ENCODE results near the gene KNSTRN. TPM values are rescaled to one million over a fixed set of nuclear protein-coding genes. Genes with fewer than 3 reads are reported as not detected.

KNSTRN gene
- total RNA-seq, 1 experiment from 2014 or later: 115 TPM

GRCh38 chr15:40353697-40354096, 28.8 kb upstream of the KNSTRN start:
- intact Hi-C loops (cut with micrococcal nuclease): no loop called here
- Histone ChIP-seq H3K4me3 (ENCODE audit: low read length) (no peak overlapping the region), H3K79me2 (ENCODE audit: low read length) (no peaks in the 10 kb centered on the region), H3F3A (ENCODE audit: low read length, unreplicated experiment) (no peaks in the 10 kb centered on the region), H3K9ac (ENCODE audit: low read length) (no peak overlapping the region), H3K9me3 (ENCODE audit: low read length) (no peaks in the 10 kb centered on the region), H3K9me2 (replicated peaks; ENCODE audit: low read length) (no peaks in the 10 kb centered on the region), H3K4me2 (ENCODE audit: low read length) (no peak overlapping the region), H3K27ac (ENCODE audit: low read length) (no peak overlapping the region), H4K20me1 (ENCODE audit: low read length) (no peaks in the 10 kb centered on the region), H3K27me3 (ENCODE audit: low read length) (no peaks in the 10 kb centered on the region), H3K4me1 (ENCODE audit: insufficient read depth, low read length) (peaks cover 7% of the 10 kb centered on the region; the same call in 1 of the 2 replicates), H3K36me3 (ENCODE audit: low read depth, low read length) (no peaks in the 10 kb centered on the region), H2AFZ (ENCODE audit: low read length) (no peak overlapping the region)
- POLR2A ChIA-PET (ENCODE audit: unreplicated experiment): no interaction called here
- DNase-seq (no peak), ATAC-seq (no peak)
- TF ChIP-seq CTCF (conservative IDR thresholded peaks at IDR 0.05; ENCODE audit: low read depth, low read length) (no peak), EZH2phosphoT487 (IDR thresholded peaks at IDR 0.05; ENCODE audit: borderline replicate concordance, low read length) (no peak), EZH2 (IDR thresholded peaks at IDR 0.05; ENCODE audit: low read length, unreplicated experiment) (no peak)
- BruUV-seq (replicated peaks): no TSS peak
- CTCF ChIA-PET: no interaction called here

GRCh38 chr15:40354408-40355171, 27.9 kb upstream of the KNSTRN start:
- Histone ChIP-seq H3K9ac (ENCODE audit: low read length) (no peak overlapping the region), H2AFZ (ENCODE audit: low read length) (no peak overlapping the region), H3K4me1 (ENCODE audit: insufficient read depth, low read length) (peaks cover 8% of the 10 kb centered on the region; the same call in 1 of the 2 replicates), H3F3A (ENCODE audit: low read length, unreplicated experiment) (no peaks in the 10 kb centered on the region), H3K4me2 (ENCODE audit: low read length) (no peak overlapping the region), H3K27ac (ENCODE audit: low read length) (no peak overlapping the region), H3K79me2 (ENCODE audit: low read length) (no peaks in the 10 kb centered on the region), H3K9me2 (replicated peaks; ENCODE audit: low read length) (no peaks in the 10 kb centered on the region), H3K36me3 (ENCODE audit: low read depth, low read length) (no peaks in the 10 kb centered on the region), H3K4me3 (ENCODE audit: low read length) (no peak overlapping the region), H4K20me1 (ENCODE audit: low read length) (no peaks in the 10 kb centered on the region), H3K27me3 (ENCODE audit: low read length) (no peaks in the 10 kb centered on the region), H3K9me3 (ENCODE audit: low read length) (no peaks in the 10 kb centered on the region)
- TF ChIP-seq CTCF (conservative IDR thresholded peaks at IDR 0.05; ENCODE audit: low read depth, low read length) (peak; percentile 63; the same call in 1 of the 2 replicates), EZH2 (IDR thresholded peaks at IDR 0.05; ENCODE audit: low read length, unreplicated experiment) (no peak)
- CTCF ChIA-PET: no interaction called here
- BruUV-seq (replicated peaks): no TSS peak
- DNase-seq: peak; percentile 39
- POLR2A ChIA-PET (ENCODE audit: unreplicated experiment): interaction anchor here (1.0 kb wide), 1 partner anchor 60 kb away, joined by 4 read pairs; no protein-coding TSS in a partner anchor
- peak; percentile 31 for ATAC-seq
- intact Hi-C loops (cut with micrococcal nuclease): no loop called here

- no peak for ATAC-seq
- H3K9me2 ChIP-seq (replicated peaks; ENCODE audit: low read length): no peaks in the 10 kb centered on the region
- H3K79me2 ChIP-seq (ENCODE audit: low read length): no peaks in the 10 kb centered on the region
- no TSS peak for BruUV-seq (replicated peaks)
- no peaks in the 10 kb centered on the region for H3K36me3 ChIP-seq (ENCODE audit: low read depth, low read length)
- H3K27me3 ChIP-seq (ENCODE audit: low read length): no peaks in the 10 kb centered on the region
- H3K4me3 ChIP-seq (ENCODE audit: low read length): no peak overlapping the region
- TF ChIP-seq CTCF (conservative IDR thresholded peaks at IDR 0.05; ENCODE audit: low read depth, low read length) (no peak), EZH2 (IDR thresholded peaks at IDR 0.05; ENCODE audit: low read length, unreplicated experiment) (no peak), EZH2phosphoT487 (IDR thresholded peaks at IDR 0.05; ENCODE audit: borderline replicate concordance, low read length) (no peak)
- H3K4me1 ChIP-seq (ENCODE audit: insufficient read depth, low read length): peaks cover 8% of the 10 kb centered on the region; the same call in 1 of the 2 replicates
- no peak overlapping the region for H3K27ac ChIP-seq (ENCODE audit: low read length)
- no peak overlapping the region for H3K4me2 ChIP-seq (ENCODE audit: low read length)
- no peaks in the 10 kb centered on the region for H3K9me3 ChIP-seq (ENCODE audit: low read length)
- H3K9ac ChIP-seq (ENCODE audit: low read length): no peak overlapping the region
- intact Hi-C loops (cut with micrococcal nuclease): no loop called here
- no peaks in the 10 kb centered on the region for H4K20me1 ChIP-seq (ENCODE audit: low read length)
- H3F3A ChIP-seq (ENCODE audit: low read length, unreplicated experiment): no peaks in the 10 kb centered on the region
- H2AFZ ChIP-seq (ENCODE audit: low read length): no peak overlapping the region
- CTCF ChIA-PET: interaction anchor here (0.7 kb wide), 1 partner anchor 16 kb away, joined by 3 read pairs; no protein-coding TSS in a partner anchor
- DNase-seq: no peak
- POLR2A ChIA-PET (ENCODE audit: unreplicated experiment): no interaction called here
Measured at GRCh38 chr15:40355976-40356585, 26.4 kb upstream of the KNSTRN start.

Measured in PC-3 (cell line).